ENCODE results near the gene CREB1.
A peak's percentile ranks its signal among the peaks of the same experiment; 100 is the strongest.
"Not testable (repeated sequence)": the region's sequence is repeated elsewhere in the genome, so short reads cannot be mapped to it uniquely, and the experiment has no call there.

Gene CREB1

GRCh38 chr2:207630491-207630890, 100.7 kb downstream of the CREB1 start:
- TF ChIP-seq, protein P1, sequence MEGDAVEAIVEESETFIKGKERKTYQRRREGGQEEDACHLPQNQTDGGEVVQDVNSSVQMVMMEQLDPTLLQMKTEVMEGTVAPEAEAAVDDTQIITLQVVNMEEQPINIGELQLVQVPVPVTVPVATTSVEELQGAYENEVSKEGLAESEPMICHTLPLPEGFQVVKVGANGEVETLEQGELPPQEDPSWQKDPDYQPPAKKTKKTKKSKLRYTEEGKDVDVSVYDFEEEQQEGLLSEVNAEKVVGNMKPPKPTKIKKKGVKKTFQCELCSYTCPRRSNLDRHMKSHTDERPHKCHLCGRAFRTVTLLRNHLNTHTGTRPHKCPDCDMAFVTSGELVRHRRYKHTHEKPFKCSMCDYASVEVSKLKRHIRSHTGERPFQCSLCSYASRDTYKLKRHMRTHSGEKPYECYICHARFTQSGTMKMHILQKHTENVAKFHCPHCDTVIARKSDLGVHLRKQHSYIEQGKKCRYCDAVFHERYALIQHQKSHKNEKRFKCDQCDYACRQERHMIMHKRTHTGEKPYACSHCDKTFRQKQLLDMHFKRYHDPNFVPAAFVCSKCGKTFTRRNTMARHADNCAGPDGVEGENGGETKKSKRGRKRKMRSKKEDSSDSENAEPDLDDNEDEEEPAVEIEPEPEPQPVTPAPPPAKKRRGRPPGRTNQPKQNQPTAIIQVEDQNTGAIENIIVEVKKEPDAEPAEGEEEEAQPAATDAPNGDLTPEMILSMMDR (IDR thresholded peaks at IDR 0.05; ENCODE audit: low read length, missing control alignments), result no peak

DNA sequence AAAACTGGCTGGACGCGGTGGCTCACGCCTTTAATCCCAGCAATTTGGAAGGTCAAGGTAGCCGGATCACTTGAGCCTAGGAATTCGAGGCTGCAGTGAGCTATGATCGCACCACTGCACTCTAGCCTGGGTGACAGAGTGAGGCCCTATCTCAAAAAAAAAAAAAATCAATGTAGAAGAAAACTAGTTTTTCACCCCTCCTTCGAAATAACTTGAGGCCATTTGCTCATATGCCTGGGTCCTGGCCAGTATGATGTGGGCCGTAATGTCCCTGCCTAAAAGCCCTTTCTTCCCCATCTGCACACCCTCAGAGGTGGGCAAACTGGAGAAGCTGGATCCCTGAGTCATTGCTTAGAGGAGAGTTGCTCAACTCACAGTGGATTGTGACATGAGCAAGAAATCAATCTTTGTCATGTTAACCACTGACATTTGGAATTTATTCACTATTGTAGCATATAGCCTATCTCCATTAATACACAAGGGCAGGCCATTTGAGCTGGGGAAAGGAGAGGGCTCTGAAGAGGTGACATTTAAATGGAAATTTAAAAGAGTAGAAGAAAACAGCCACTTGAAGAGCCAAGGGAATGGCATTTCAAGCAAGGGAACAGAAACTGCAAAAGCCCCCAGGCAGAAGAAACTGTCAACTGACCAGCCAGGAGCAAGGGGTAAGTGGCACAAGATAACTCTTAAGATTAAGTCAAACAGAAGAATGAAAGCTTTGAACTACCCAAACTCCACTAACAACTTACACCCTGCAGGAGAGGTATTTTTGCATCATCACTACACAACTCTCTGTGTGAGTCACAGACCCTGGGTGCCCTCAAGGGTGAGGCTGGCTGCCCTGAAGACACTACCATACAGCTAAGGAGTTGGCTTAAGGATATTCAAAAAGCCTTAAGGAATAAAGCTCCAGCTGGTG, 103.1 kb downstream of the CREB1 start:
- no peak overlapping the region for H3K4me3 ChIP-seq (replicated peaks; ENCODE audit: low read depth, low read length)
- DNase-seq (ENCODE audit: low read depth), result peak; percentile 66
- TF ChIP-seq, protein P1 (IDR thresholded peaks at IDR 0.05; ENCODE audit: low read length, missing control alignments), result no peak

More at GRCh38 chr2:207630491-207630890, 100.7 kb downstream of the CREB1 start:
- no peak overlapping the region for H3K4me3 ChIP-seq (replicated peaks; ENCODE audit: low read depth, low read length)
- DNase-seq (ENCODE audit: low read depth), result no peak

DNA sequence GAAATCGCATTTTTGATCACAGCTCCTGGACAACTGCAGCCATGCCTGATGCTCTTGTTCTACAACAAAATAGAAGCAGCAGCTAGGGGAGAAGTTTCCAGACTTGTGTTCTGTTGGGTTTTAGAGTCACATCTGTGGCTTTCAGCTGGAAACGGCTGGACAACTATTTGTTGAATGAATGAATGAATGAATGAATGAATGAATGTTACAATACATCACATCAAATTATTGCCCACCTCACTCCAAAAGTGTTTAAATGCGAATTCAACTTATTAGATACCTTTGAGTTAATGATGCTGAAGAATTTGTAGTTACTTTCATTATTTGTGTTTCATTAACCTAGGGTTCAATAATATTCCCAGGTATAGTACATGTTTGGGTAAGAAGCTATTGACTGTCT, 103.9 kb downstream of the CREB1 start:
- H3K4me3 ChIP-seq (replicated peaks; ENCODE audit: low read depth, low read length), result no peak overlapping the region
- no peak for DNase-seq (ENCODE audit: low read depth)
- TF ChIP-seq, protein P1 (IDR thresholded peaks at IDR 0.05; ENCODE audit: low read length, missing control alignments), result no peak

DNA sequence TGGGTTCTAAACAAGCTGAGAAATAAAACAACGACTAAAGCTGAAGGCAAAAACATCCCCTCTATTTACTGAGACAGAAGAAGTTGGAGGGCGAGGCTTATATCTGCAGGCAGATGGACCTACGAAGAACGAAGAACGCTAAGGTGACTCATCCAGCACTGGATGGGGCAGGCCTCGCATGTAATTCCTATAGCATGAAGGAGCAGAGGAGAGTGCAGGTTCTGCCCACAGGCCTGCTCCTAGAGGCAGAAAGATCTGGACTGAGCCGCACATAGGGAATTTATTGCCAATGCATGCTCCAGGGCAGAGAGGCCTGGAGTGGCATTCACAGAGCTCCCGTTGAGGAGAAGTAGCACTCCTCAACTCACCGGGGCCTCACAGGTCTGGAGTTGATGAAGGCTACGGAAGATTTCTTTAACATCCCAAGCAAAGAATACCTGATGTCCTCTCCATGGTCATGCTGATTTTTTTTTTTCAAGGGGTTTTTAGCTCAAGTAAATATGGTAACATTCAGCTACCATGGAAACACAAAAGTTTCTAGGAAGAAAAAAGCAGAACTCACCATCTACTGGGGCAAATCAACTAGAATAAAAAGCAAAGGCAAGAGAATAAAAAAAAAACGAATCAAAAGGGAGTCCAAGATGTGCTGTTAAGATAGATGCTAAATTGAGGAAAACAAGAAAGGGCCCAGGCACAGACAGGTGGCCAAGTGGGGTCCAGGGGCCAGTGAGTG, 105.9 kb downstream of the CREB1 start:
- DNase-seq (ENCODE audit: low read depth), result no peak
- H3K4me3 ChIP-seq (replicated peaks; ENCODE audit: low read depth, low read length), result no peak overlapping the region
- TF ChIP-seq, protein P1 (IDR thresholded peaks at IDR 0.05; ENCODE audit: low read length, missing control alignments), result no peak

- not testable (repeated sequence) for DNase-seq (ENCODE audit: low read depth); H3K4me3 ChIP-seq (replicated peaks; ENCODE audit: low read depth, low read length)
Measured at GRCh38 chr2:207639288-207639687, 109.5 kb downstream of the CREB1 start.

DNA sequence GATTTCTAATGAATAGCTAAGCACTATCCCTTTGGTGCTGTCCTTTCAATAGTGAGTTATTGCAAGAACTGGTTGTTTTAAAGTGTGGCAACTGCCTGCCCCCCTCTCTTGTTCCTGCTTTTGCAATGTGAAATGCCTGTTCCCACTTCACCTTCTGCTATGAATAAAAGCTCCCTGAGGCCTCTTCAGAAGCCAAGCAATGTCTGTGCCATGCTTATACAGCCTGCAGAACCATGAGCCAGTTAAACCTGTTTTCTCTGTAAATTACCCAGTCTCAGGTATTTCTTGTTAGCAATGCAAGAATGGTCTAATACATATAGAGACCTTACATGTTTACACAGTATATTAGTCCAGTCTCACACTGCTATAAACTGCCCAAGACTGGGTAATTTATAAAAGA, 110.4 kb downstream of the CREB1 start:
- no peak overlapping the region for H3K4me3 ChIP-seq (replicated peaks; ENCODE audit: low read depth, low read length)
- no peak for DNase-seq (ENCODE audit: low read depth)
- TF ChIP-seq, protein P1 (IDR thresholded peaks at IDR 0.05; ENCODE audit: low read length, missing control alignments), result no peak

- TF ChIP-seq, protein P1 (IDR thresholded peaks at IDR 0.05; ENCODE audit: low read length, missing control alignments), result no peak
- DNase-seq (ENCODE audit: low read depth), result no peak
- no peak overlapping the region for H3K4me3 ChIP-seq (replicated peaks; ENCODE audit: low read depth, low read length)
Measured at GRCh38 chr2:207640661-207641060, 110.9 kb downstream of the CREB1 start.

Data from fibroblast of pulmonary artery (primary cell).